ENCODE data around the gene SUPT20HL2.

DNA sequence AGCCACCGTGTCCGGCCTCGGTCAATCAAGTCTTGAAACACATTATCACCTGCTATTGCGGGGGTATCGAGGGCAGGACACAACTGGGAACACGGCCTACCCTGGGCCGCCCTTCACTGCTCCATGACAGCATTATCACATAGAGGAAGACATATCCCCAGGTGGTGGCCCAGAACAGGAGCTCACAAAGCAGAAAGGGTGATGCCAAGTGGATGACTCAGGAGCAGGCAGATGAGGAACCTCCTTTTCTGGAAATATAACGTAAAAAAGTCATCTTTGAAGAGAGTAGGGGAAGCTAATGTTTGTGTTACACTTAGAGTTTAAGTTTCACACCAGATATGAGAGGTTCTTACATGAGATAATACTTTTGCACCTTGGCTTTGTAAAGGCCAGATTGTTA, 41.2 kb upstream of the SUPT20HL2 start:
- TF ChIP-seq, protein P1, sequence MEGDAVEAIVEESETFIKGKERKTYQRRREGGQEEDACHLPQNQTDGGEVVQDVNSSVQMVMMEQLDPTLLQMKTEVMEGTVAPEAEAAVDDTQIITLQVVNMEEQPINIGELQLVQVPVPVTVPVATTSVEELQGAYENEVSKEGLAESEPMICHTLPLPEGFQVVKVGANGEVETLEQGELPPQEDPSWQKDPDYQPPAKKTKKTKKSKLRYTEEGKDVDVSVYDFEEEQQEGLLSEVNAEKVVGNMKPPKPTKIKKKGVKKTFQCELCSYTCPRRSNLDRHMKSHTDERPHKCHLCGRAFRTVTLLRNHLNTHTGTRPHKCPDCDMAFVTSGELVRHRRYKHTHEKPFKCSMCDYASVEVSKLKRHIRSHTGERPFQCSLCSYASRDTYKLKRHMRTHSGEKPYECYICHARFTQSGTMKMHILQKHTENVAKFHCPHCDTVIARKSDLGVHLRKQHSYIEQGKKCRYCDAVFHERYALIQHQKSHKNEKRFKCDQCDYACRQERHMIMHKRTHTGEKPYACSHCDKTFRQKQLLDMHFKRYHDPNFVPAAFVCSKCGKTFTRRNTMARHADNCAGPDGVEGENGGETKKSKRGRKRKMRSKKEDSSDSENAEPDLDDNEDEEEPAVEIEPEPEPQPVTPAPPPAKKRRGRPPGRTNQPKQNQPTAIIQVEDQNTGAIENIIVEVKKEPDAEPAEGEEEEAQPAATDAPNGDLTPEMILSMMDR (IDR thresholded peaks at IDR 0.05) = no peak
- TF ChIP-seq POLR2A (IDR thresholded peaks at IDR 0.05) = no peak
